A673 (cell line): ENCODE results near the gene CCR5AS.

Experiments
- BruUV-seq: library from RNA; stranded (reverse); fragments of 400-500 nt; replicated peaks from 2 replicates; lab custom pipeline; 2021; lab: Mats Ljungman, UMichigan
- CTCF ChIA-PET: fragments of 300-600 bp; sonication (Branson Sonifier 250); formaldehyde crosslinking; loops from one replicate; lab custom pipeline; 2022; ENCODE audit warnings: antibody characterized with exemption; lab: Charles Lee
- POLR2A ChIA-PET: fragments of 300-600 bp; sonication (Branson Sonifier 250); formaldehyde crosslinking; loops from one replicate; lab custom pipeline; 2022; ENCODE audit warnings: antibody characterized with exemption; ENCODE audit not compliant: low non-redundant PET; lab: Charles Lee
- DNase-seq: peaks from one replicate; pipeline ENCODE4 v3.0.0-alpha.2; 2015; ENCODE audit warnings: low spot score
- H3K27ac ChIP-seq: fragments of 200-600 bp; sonication (generic); 2 replicates; pipeline ENCODE4 v1.5.1; 2016; ENCODE audit warnings: mixed run types, low read depth, mild to moderate bottlenecking, mixed read lengths, antibody characterized with exemption, low read length; ENCODE audit not compliant: poor library complexity, severe bottlenecking
- H3K27me3 ChIP-seq: fragments of 200-600 bp; sonication (generic); replicated peaks from 2 replicates; pipeline ENCODE4 v1.6.1; 2017; ENCODE audit warnings: mixed run types, low read depth, mild to moderate bottlenecking, mixed read lengths, antibody characterized with exemption, low read length; ENCODE audit not compliant: insufficient read depth, poor library complexity
- H3K36me3 ChIP-seq: fragments of 200-600 bp; sonication (generic); 2 replicates; pipeline ENCODE4 v1.6.1; 2016; ENCODE audit warnings: mixed run types, mild to moderate bottlenecking, mixed read lengths, antibody characterized with exemption, low read length; ENCODE audit not compliant: insufficient read depth, poor library complexity, severe bottlenecking
- H3K4me1 ChIP-seq: fragments of 200-600 bp; sonication (generic); 2 replicates; pipeline ENCODE4 v1.6.1; 2017; ENCODE audit warnings: mixed run types, mild to moderate bottlenecking, mixed read lengths, antibody characterized with exemption, low read length; ENCODE audit not compliant: insufficient read depth, poor library complexity, severe bottlenecking
- H3K4me3 ChIP-seq: fragments of 200-600 bp; sonication (generic); 2 replicates; pipeline ENCODE4 v1.5.1; 2016; ENCODE audit warnings: low read depth, mixed run types, mild to moderate bottlenecking, mixed read lengths, low read length; ENCODE audit not compliant: poor library complexity, severe bottlenecking
- H3K9me3 ChIP-seq: fragments of 200-600 bp; sonication (generic); 2 replicates; pipeline ENCODE4 v1.6.1; 2016; ENCODE audit warnings: mixed run types, low read depth, mild to moderate bottlenecking, mixed read lengths, antibody characterized with exemption, low read length; ENCODE audit not compliant: poor library complexity, severe bottlenecking
- EZH2 ChIP-seq: fragments of 200-600 bp; sonication (generic); IDR thresholded peaks from 2 replicates; pipeline ENCODE4 v1.6.1; 2017; ENCODE audit warnings: borderline replicate concordance, low read depth, mild to moderate bottlenecking, mixed read lengths, antibody characterized with exemption, low read length; ENCODE audit not compliant: poor library complexity, severe bottlenecking
- intact Hi-C: fragments of 100-400 bp; cut with micrococcal nuclease; formaldehyde crosslinking; loops from one replicate; pipeline ENCODE4 v1.10.0; 2022; ENCODE audit not compliant: unreplicated experiment
- TF ChIP-seq, protein P1 (sequence below): fragments of 300-800, 200-600 bp; sonication (generic); conservative IDR thresholded peaks from 2 replicates; pipeline ENCODE4 v1.5.1; 2017; ENCODE audit warnings: low read depth, mild to moderate bottlenecking, antibody characterized with exemption, low read length, moderate library complexity, mixed read lengths

The CCR5AS gene

DNA sequence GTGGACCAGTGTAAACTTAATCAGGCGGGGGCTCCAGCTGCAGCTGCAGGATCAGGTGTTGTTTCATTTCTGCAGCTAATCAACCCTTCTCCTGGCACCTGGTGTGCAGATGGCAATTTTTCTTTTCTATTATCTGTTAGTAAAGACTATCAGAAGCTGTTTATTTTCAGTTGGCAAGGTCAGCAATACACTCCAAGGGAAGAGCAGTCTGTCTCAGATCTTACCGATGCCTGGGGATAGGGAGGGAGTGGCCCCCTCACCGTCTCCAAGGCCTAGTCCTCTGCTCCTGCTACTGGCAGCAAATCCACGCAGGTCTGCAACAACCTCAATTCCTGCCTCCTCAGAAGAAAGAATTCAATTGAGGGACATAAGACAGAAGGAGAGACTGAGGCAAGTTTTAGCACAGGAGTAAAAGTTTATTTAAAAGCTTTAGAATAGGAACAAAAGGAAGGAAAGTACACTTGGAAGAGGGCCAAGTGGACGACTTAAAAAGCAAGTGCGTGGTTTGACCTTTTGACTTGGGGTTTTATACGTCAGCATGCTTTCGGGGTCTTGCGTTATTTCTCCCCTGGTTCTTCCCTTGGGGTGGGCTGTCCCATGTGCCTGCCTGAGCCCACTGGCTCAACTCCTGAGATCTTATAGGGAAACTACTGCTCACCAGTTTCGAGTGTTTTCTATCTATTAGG is 9.4 kb upstream of the CCR5AS start:
- no peaks in the 10 kb centered on the region for H3K9me3 ChIP-seq
- no peak overlapping the region for H3K27ac ChIP-seq
- POLR2A ChIA-PET = no interaction called here
- no peak for DNase-seq
- H3K4me3 ChIP-seq = no peak overlapping the region
- no TSS peak for BruUV-seq
- TF ChIP-seq, protein P1, sequence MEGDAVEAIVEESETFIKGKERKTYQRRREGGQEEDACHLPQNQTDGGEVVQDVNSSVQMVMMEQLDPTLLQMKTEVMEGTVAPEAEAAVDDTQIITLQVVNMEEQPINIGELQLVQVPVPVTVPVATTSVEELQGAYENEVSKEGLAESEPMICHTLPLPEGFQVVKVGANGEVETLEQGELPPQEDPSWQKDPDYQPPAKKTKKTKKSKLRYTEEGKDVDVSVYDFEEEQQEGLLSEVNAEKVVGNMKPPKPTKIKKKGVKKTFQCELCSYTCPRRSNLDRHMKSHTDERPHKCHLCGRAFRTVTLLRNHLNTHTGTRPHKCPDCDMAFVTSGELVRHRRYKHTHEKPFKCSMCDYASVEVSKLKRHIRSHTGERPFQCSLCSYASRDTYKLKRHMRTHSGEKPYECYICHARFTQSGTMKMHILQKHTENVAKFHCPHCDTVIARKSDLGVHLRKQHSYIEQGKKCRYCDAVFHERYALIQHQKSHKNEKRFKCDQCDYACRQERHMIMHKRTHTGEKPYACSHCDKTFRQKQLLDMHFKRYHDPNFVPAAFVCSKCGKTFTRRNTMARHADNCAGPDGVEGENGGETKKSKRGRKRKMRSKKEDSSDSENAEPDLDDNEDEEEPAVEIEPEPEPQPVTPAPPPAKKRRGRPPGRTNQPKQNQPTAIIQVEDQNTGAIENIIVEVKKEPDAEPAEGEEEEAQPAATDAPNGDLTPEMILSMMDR = no peak
- TF ChIP-seq EZH2 = no peak
- no peaks in the 10 kb centered on the region for H3K4me1 ChIP-seq
- CTCF ChIA-PET = no interaction called here
- intact Hi-C loops = no loop called here
- no peaks in the 10 kb centered on the region for H3K36me3 ChIP-seq
- no peaks in the 10 kb centered on the region for H3K27me3 ChIP-seq

DNA sequence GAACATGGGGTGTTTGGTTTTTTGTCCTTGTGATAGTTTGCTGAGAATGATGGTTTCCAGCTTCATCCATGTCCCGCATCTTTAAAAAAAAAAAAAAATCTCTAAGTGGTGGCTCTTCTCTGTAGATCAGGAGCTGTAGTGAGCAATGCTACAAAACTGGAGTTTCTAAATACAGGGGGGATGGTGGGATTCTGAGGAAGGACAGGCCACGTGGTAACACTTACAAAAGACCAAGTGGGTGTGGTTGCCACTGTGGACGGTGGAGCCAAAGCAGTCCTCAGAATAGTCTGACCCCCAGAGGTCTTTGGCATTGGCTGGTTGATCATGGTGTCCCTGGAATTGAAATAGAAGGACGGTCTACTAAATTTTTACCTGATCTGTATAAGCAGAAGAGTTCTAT is 7.9 kb upstream of the CCR5AS start:
- H3K4me3 ChIP-seq = no peak overlapping the region
- intact Hi-C loops = no loop called here
- POLR2A ChIA-PET = no interaction called here
- H3K9me3 ChIP-seq = no peaks in the 10 kb centered on the region
- CTCF ChIA-PET = no interaction called here
- H3K4me1 ChIP-seq = no peaks in the 10 kb centered on the region
- H3K27me3 ChIP-seq = no peaks in the 10 kb centered on the region
- H3K27ac ChIP-seq = no peak overlapping the region
- TF ChIP-seq, protein P1 = no peak
- TF ChIP-seq EZH2 = no peak
- BruUV-seq = no TSS peak
- no peaks in the 10 kb centered on the region for H3K36me3 ChIP-seq
- DNase-seq = no peak

DNA sequence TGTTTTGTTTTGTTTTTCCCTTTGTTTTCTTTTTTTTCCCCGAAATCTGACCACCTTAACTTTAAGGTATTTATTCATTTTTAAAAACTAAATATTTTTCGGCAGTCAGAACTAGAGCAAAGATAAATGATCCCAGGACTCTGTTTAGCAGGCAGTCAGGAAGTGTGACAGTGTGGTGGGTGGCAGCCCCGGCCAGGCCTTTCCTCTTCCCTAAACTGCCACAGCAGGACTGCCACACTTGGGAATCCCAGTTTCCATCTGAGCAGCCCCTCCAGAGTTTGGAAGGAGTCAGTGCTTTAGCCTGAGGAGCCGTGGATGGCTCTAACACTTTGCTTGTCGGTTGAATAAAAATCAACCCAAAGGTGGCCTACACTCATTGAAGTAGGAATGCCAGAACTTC is 7.1 kb upstream of the CCR5AS start:
- Histone ChIP-seq H3K27me3 (no peaks in the 10 kb centered on the region), H3K27ac (no peak overlapping the region), H3K4me1 (no peaks in the 10 kb centered on the region), H3K4me3 (no peak overlapping the region), H3K9me3 (no peaks in the 10 kb centered on the region), H3K36me3 (no peaks in the 10 kb centered on the region)
- BruUV-seq = no TSS peak
- no peak for DNase-seq
- intact Hi-C loops = no loop called here
- ChIA-PET CTCF (no interaction called here), POLR2A (no interaction called here)
- no peak for TF ChIP-seq EZH2
- TF ChIP-seq, protein P1 = no peak
